Mammary epithelial cell (primary cell): ENCODE measurements around the gene WBP1L.

ENCODE experiments used
- EZH2 ChIP-seq: IDR thresholded peaks from 2 replicates; pipeline ENCODE4 v1.6.1; 2012; ENCODE audit warnings: low read length, inconsistent platforms, borderline replicate concordance
- TF ChIP-seq, protein P1 (sequence below), 2 donors: IDR thresholded peaks in 1 of 2; conservative IDR thresholded peaks in 1 of 2; 2 replicates each; pipeline ENCODE4 v1.5.1; 2011 to 2012; ENCODE audit warnings: inconsistent platforms in 2 of 2, low read length in 2 of 2, mild to moderate bottlenecking in 2 of 2, control low read depth in 1 of 2, low read depth in 1 of 2; ENCODE audit not compliant: insufficient read depth in 1 of 2; ENCODE audit errors: extremely low read depth in 1 of 2

DNA sequence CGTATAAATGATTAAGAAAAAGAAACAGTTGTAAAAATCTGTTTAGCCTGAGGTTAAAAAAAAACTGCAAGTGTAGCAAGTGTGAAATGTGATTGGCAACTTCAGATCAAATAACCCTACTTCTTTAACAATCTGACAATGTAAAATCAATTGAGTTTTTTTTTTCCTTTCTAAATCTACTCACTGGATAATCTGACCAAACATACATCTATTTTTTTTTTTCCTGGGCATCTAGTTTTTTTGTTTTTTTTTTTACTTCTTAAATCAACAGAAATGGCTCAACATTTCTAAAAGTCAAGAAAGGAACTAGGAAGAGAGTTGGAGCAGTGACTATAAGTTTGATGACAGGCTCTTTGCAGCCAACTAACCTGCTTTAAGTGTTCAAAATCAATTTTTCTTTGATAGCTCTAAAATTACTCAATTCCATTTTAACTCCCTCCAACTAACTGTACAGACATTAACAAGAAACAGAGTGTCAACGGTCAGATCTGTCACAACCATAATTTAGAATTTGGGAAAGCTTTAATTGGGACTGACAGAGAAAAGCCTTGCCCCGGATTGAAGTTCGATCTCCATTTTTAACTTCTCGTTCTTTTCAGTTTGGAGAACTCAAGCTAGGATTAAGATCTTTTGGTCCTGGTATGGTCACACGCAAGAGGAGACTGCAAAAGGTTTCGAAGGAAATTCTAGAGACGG lies 30.8 kb upstream of the WBP1L start:
- TF ChIP-seq, protein P1, sequence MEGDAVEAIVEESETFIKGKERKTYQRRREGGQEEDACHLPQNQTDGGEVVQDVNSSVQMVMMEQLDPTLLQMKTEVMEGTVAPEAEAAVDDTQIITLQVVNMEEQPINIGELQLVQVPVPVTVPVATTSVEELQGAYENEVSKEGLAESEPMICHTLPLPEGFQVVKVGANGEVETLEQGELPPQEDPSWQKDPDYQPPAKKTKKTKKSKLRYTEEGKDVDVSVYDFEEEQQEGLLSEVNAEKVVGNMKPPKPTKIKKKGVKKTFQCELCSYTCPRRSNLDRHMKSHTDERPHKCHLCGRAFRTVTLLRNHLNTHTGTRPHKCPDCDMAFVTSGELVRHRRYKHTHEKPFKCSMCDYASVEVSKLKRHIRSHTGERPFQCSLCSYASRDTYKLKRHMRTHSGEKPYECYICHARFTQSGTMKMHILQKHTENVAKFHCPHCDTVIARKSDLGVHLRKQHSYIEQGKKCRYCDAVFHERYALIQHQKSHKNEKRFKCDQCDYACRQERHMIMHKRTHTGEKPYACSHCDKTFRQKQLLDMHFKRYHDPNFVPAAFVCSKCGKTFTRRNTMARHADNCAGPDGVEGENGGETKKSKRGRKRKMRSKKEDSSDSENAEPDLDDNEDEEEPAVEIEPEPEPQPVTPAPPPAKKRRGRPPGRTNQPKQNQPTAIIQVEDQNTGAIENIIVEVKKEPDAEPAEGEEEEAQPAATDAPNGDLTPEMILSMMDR (conservative IDR thresholded peaks at IDR 0.05 in 1 of 2, IDR thresholded peaks at IDR 0.05 in 1 of 2; ENCODE audit: extremely low read depth in 1 of 2, insufficient read depth in 1 of 2, low read depth in 1 of 2, low read length in 2 of 2) = no peak
- TF ChIP-seq EZH2 = no peak
